Loucy (cell line): Measurements from ENCODE around the gene MED17.
"Not testable (repeated sequence)": the region's sequence is repeated elsewhere in the genome, so short reads cannot be mapped to it uniquely, and the experiment has no call there.

ENCODE experiments used
- H2AFZ ChIP-seq: fragments of 200-600 bp; sonication (generic); 2 replicates; pipeline ENCODE4 v1.6.0; 2016; ENCODE audit warnings: antibody characterized with exemption, mild to moderate bottlenecking, low read length, moderate library complexity
- H3F3A ChIP-seq: fragments of 200-600 bp; 2 replicates; pipeline ENCODE4 v1.6.0; 2016; ENCODE audit warnings: antibody characterized with exemption, low read depth, mild to moderate bottlenecking
- H3K27me3 ChIP-seq: fragments of 200-600 bp; sonication (generic); 2 replicates; pipeline ENCODE4 v1.6.1; 2014; ENCODE audit warnings: low read length, mild to moderate bottlenecking; ENCODE audit not compliant: insufficient read depth, poor library complexity, severe bottlenecking
- H3K36me3 ChIP-seq: fragments of 200-600 bp; sonication (generic); 2 replicates; pipeline ENCODE4 v1.6.1; 2016; ENCODE audit warnings: low read length; ENCODE audit not compliant: insufficient read depth
- H3K4me1 ChIP-seq: fragments of 200-600 bp; sonication (generic); 2 replicates; pipeline ENCODE4 v1.5.1; 2014; ENCODE audit warnings: low read length, mild to moderate bottlenecking; ENCODE audit not compliant: insufficient read depth, poor library complexity, severe bottlenecking
- H3K4me2 ChIP-seq: fragments of 200-600 bp; sonication (generic); 2 replicates; pipeline ENCODE4 v1.6.0; 2014; ENCODE audit warnings: antibody characterized with exemption, low read length, low read depth, mild to moderate bottlenecking; ENCODE audit not compliant: poor library complexity, severe bottlenecking
- H3K4me3 ChIP-seq: fragments of 200-600 bp; sonication (generic); 2 replicates; pipeline ENCODE4 v1.5.1; 2014; ENCODE audit warnings: low read length, mild to moderate bottlenecking, mixed read lengths; ENCODE audit not compliant: poor library complexity, severe bottlenecking
- H3K79me2 ChIP-seq: fragments of 200-600 bp; sonication (generic); 2 replicates; pipeline ENCODE4 v1.6.1; 2014; ENCODE audit warnings: low read length; ENCODE audit not compliant: insufficient read depth
- H3K9ac ChIP-seq: fragments of 200-600 bp; sonication (generic); 2 replicates; pipeline ENCODE4 v1.6.0; 2014; ENCODE audit warnings: mild to moderate bottlenecking, low read depth, low read length, moderate library complexity; ENCODE audit not compliant: poor library complexity, severe bottlenecking
- H3K9me2 ChIP-seq: fragments of 200-600 bp; sonication (generic); replicated peaks from 2 replicates; pipeline ENCODE4 v1.6.1; 2016; ENCODE audit warnings: low read depth, low read length, mixed read lengths
- H3K9me3 ChIP-seq: fragments of 200-600 bp; sonication (generic); 2 replicates; pipeline ENCODE4 v1.6.1; 2014; ENCODE audit warnings: mild to moderate bottlenecking, antibody characterized with exemption, low read length, low read depth; ENCODE audit not compliant: insufficient read depth
- H4K20me1 ChIP-seq: fragments of 200-600 bp; sonication (generic); 2 replicates; pipeline ENCODE4 v1.6.0; 2014; ENCODE audit warnings: antibody characterized with exemption, low read length, mild to moderate bottlenecking; ENCODE audit not compliant: insufficient read depth, poor library complexity, severe bottlenecking
- EZH2phosphoT487 ChIP-seq: fragments of 200-600 bp; IDR thresholded peaks from 2 replicates; pipeline ENCODE4 v1.6.1; 2018; ENCODE audit warnings: antibody characterized with exemption, mild to moderate bottlenecking, moderate library complexity, borderline replicate concordance
- TF ChIP-seq, protein P1 (sequence below): fragments of 200-600 bp; sonication (generic); conservative IDR thresholded peaks from 2 replicates; pipeline ENCODE4 v1.5.1; 2014; ENCODE audit warnings: mild to moderate bottlenecking, antibody characterized with exemption, low read length

Gene MED17

GRCh38 chr11:93772123-93772522 lies 12.0 kb upstream of the MED17 start:
- TF ChIP-seq, protein P1, sequence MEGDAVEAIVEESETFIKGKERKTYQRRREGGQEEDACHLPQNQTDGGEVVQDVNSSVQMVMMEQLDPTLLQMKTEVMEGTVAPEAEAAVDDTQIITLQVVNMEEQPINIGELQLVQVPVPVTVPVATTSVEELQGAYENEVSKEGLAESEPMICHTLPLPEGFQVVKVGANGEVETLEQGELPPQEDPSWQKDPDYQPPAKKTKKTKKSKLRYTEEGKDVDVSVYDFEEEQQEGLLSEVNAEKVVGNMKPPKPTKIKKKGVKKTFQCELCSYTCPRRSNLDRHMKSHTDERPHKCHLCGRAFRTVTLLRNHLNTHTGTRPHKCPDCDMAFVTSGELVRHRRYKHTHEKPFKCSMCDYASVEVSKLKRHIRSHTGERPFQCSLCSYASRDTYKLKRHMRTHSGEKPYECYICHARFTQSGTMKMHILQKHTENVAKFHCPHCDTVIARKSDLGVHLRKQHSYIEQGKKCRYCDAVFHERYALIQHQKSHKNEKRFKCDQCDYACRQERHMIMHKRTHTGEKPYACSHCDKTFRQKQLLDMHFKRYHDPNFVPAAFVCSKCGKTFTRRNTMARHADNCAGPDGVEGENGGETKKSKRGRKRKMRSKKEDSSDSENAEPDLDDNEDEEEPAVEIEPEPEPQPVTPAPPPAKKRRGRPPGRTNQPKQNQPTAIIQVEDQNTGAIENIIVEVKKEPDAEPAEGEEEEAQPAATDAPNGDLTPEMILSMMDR = no peak
- no peak for TF ChIP-seq EZH2phosphoT487
- H3K4me3 ChIP-seq = no peak overlapping the region
- H3K79me2 ChIP-seq = no peaks in the 10 kb centered on the region

DNA sequence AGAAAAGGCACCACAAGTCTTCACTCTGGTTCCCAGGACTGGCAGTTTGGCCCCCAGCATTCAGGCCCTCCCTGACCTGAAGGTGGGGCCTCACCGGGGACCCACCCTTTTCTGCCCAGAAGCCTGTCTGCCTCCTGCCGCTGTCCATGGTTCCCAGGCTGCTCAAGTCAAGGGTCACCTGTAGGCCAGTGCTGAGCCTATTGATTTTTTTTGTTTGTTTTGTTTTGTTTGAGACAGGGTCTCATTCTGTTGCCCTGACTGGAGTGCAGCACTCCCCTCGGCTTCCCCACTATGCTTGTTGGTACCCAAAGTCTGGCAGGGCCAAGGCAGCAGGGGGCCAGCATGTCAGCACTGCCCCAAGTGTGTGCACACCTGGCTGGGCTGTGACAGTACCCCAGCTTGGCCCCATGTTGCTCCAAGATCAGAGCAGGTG lies 11.0 kb upstream of the MED17 start:
- no peaks in the 10 kb centered on the region for H3K27me3 ChIP-seq
- H3K9me3 ChIP-seq = peaks cover 5% of the 10 kb centered on the region; the same call in 1 of the 2 replicates
- no peak overlapping the region for H3K4me3 ChIP-seq
- no peaks in the 10 kb centered on the region for H3K36me3 ChIP-seq
- no peaks in the 10 kb centered on the region for H4K20me1 ChIP-seq
- no peak overlapping the region for H3K4me2 ChIP-seq
- no peak overlapping the region for H3K9ac ChIP-seq
- no peak overlapping the region for H2AFZ ChIP-seq
- H3K9me2 ChIP-seq = no peaks in the 10 kb centered on the region
- H3K4me1 ChIP-seq = no peaks in the 10 kb centered on the region
- no peaks in the 10 kb centered on the region for H3K79me2 ChIP-seq
- no peaks in the 10 kb centered on the region for H3F3A ChIP-seq
- no peak for TF ChIP-seq EZH2phosphoT487
- TF ChIP-seq, protein P1 = no peak

More at GRCh38 chr11:93772123-93772522, 12.0 kb upstream of the MED17 start:
- Histone ChIP-seq H3K4me1 (no peaks in the 10 kb centered on the region), H3K4me2 (no peak overlapping the region), H3F3A (no peaks in the 10 kb centered on the region), H2AFZ (no peak overlapping the region), H3K9me2 (no peaks in the 10 kb centered on the region), H3K9me3 (peaks cover 5% of the 10 kb centered on the region; the same call in 1 of the 2 replicates), H3K27me3 (no peaks in the 10 kb centered on the region), H3K9ac (no peak overlapping the region), H4K20me1 (no peaks in the 10 kb centered on the region), H3K36me3 (no peaks in the 10 kb centered on the region)

- Histone ChIP-seq H3K4me1 (no peaks in the 10 kb centered on the region), H3K79me2 (no peaks in the 10 kb centered on the region), H3K9ac (no peak overlapping the region), H3K4me3 (no peak overlapping the region), H4K20me1 (no peaks in the 10 kb centered on the region), H3K36me3 (no peaks in the 10 kb centered on the region), H3K9me2 (no peaks in the 10 kb centered on the region), H3K9me3 (peaks cover 5% of the 10 kb centered on the region; the same call in 1 of the 2 replicates), H3K4me2 (no peak overlapping the region), H3F3A (no peaks in the 10 kb centered on the region), H3K27me3 (no peaks in the 10 kb centered on the region), H2AFZ (no peak overlapping the region)
- TF ChIP-seq, protein P1 = no peak
- no peak for TF ChIP-seq EZH2phosphoT487
Observed at GRCh38 chr11:93773601-93774200, 10.4 kb upstream of the MED17 start.

GRCh38 chr11:93774560-93774959 lies 9.5 kb upstream of the MED17 start:
- not testable (repeated sequence) for H3F3A ChIP-seq, H3K9me2 ChIP-seq, H3K9ac ChIP-seq, H3K27me3 ChIP-seq, H4K20me1 ChIP-seq, H3K4me3 ChIP-seq, H3K9me3 ChIP-seq, H3K4me1 ChIP-seq, H3K79me2 ChIP-seq, H3K4me2 ChIP-seq, H3K36me3 ChIP-seq, H2AFZ ChIP-seq
